SU-DHL-6 (cell line): Measurements from ENCODE around the gene MRFAP1.
"Not testable (repeated sequence)": the region's sequence is repeated elsewhere in the genome, so short reads cannot be mapped to it uniquely, and the experiment has no call there.

ENCODE experiments used
- H2AFZ ChIP-seq: fragments of 200-600 bp; sonication (generic); 2 replicates; pipeline ENCODE4 v1.6.1; 2014; ENCODE audit warnings: low read depth, mild to moderate bottlenecking, moderate library complexity, mixed read lengths, antibody characterized with exemption, low read length; ENCODE audit not compliant: severe bottlenecking
- H3F3A ChIP-seq: fragments of 200-600 bp; shearing (Covaris generic); 2 replicates; pipeline ENCODE4 v1.6.0; 2016; ENCODE audit warnings: antibody characterized with exemption, mild to moderate bottlenecking; ENCODE audit not compliant: insufficient read depth
- H3K27ac ChIP-seq: fragments of 200-600 bp; sonication (generic); 2 replicates; pipeline ENCODE4 v1.5.1; 2016; ENCODE audit warnings: low read depth, mild to moderate bottlenecking, low read length, moderate library complexity, mixed read lengths
- H3K27me3 ChIP-seq: fragments of 200-600 bp; sonication (generic), shearing (Covaris generic); 2 replicates; pipeline ENCODE4 v1.6.0; 2014; ENCODE audit warnings: mild to moderate bottlenecking, low read length
- H3K36me3 ChIP-seq: fragments of 200-600 bp; sonication (generic); 2 replicates; pipeline ENCODE4 v1.6.1; 2014; ENCODE audit warnings: mild to moderate bottlenecking, low read length, mixed read lengths
- H3K4me2 ChIP-seq: fragments of 300-600, 200-600 bp; shearing (Covaris generic), sonication (generic); 2 replicates; pipeline ENCODE4 v1.6.0; 2014; ENCODE audit warnings: low read length, low read depth, mild to moderate bottlenecking; ENCODE audit not compliant: poor library complexity, severe bottlenecking
- H3K4me3 ChIP-seq: fragments of 200-600 bp; sonication (generic); 2 replicates; pipeline ENCODE4 v1.5.1; 2014; ENCODE audit warnings: antibody characterized with exemption, low read length, mild to moderate bottlenecking, mixed read lengths; ENCODE audit not compliant: insufficient read depth, poor library complexity, severe bottlenecking
- H3K79me2 ChIP-seq: fragments of 200-600 bp; sonication (generic); 2 replicates; pipeline ENCODE4 v1.6.1; 2014; ENCODE audit warnings: mild to moderate bottlenecking, low read length, moderate library complexity; ENCODE audit not compliant: insufficient read depth
- H3K9ac ChIP-seq: fragments of 200-600 bp; sonication (generic); 2 replicates; pipeline ENCODE4 v1.7.0; 2014; ENCODE audit warnings: mild to moderate bottlenecking, low read length
- H3K9me2 ChIP-seq: fragments of 200-600 bp; sonication (generic); replicated peaks from 2 replicates; pipeline ENCODE4 v1.6.1; 2014; ENCODE audit warnings: low read length; ENCODE audit not compliant: insufficient read depth
- H3K9me3 ChIP-seq: fragments of 200-600 bp; sonication (generic); 2 replicates; pipeline ENCODE4 v1.6.1; 2014; ENCODE audit warnings: low read length, mixed read lengths; ENCODE audit not compliant: insufficient read depth
- H4K20me1 ChIP-seq: fragments of 200-600 bp; sonication (generic); 2 replicates; pipeline ENCODE4 v1.6.1; 2014; ENCODE audit warnings: low read depth, mild to moderate bottlenecking, antibody characterized with exemption, low read length, moderate library complexity, mixed read lengths
- EZH2phosphoT487 ChIP-seq: fragments of 200-600 bp; sonication (generic), shearing (Covaris generic); conservative IDR thresholded peaks from 2 replicates; pipeline ENCODE4 v1.6.1; 2018; ENCODE audit warnings: mild to moderate bottlenecking, antibody characterized with exemption, low read length, moderate library complexity, mixed read lengths
- TF ChIP-seq, protein P1 (sequence below): fragments of 200-600 bp; sonication (generic); IDR thresholded peaks from one replicate; pipeline ENCODE4 v1.5.1; 2017; ENCODE audit warnings: antibody characterized with exemption, mild to moderate bottlenecking, low read length, moderate library complexity; ENCODE audit not compliant: insufficient read depth, poor library complexity, severe bottlenecking

MRFAP1 gene

DNA sequence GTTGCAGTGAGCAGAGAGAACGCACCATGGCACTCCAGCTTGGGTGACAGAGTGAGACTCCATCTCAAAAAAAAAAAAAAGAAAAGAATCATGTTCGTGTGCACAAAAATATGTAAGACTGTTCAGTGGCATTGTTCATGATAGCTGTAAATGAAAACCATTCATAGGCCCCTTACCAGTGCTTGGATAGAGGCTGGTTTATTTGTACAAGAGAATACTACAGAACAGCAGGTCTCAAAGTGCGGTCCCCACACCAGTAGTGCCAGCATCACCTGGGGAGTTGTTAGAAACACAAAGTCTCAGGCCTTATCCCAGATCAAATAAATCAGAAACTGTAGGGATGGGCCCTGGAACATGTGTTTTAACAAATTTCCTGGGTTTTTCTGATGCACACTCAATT is 12.7 kb upstream of the MRFAP1 start:
- Histone ChIP-seq H3K36me3 (no peaks in the 10 kb centered on the region), H4K20me1 (no peaks in the 10 kb centered on the region), H3K4me2 (no peak overlapping the region), H3K27me3 (no peaks in the 10 kb centered on the region), H3K9ac (no peak overlapping the region), H3K79me2 (no peaks in the 10 kb centered on the region), H3F3A (no peaks in the 10 kb centered on the region), H3K27ac (no peak overlapping the region), H2AFZ (no peak overlapping the region), H3K4me3 (no peak overlapping the region), H3K9me3 (no peaks in the 10 kb centered on the region), H3K9me2 (no peaks in the 10 kb centered on the region)
- TF ChIP-seq EZH2phosphoT487 = no peak

DNA sequence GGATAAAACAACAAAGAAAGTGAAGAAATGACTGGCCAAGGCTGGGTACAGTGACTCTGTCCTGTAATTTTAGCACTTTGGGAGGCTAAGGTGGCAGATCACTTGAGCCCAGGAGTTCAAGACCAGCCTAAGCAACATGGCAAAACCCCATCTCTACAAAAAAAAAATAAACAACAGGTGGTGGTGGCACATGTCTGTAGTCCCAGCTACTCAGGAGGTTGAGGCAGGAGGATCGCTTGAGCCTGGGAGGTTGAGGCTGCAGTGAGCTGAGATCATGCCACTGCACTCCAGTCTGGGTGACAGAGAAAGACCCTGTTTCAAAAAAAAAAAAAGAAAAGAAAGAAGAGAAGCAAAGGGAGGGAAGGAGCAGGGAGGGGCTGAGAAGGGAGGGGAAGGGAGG is 12.0 kb upstream of the MRFAP1 start:
- not testable (repeated sequence) for H3K27ac ChIP-seq, H2AFZ ChIP-seq, H3K9me2 ChIP-seq, H3F3A ChIP-seq, H3K4me2 ChIP-seq, H3K9me3 ChIP-seq, H3K27me3 ChIP-seq, H3K9ac ChIP-seq, H3K4me3 ChIP-seq, H3K36me3 ChIP-seq, H4K20me1 ChIP-seq, H3K79me2 ChIP-seq

DNA sequence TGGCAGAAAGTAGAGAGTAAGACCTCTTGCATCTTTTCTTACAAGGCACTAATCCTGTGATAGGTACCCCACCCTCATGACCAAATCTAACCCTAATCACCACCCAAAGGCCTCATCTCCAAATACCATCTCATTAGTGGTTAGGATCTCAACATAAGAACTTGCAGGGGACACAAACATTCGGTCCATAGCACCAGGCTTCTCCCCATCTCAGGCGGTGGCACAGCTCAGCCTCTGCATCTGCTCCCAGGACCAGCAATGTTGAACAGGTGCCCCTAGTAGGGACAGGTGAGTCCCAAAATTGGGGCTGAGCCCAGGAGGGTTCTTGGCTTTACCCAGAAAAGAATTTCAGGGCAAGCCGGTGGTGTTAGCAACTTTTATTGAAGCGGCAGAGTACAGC is 8.4 kb upstream of the MRFAP1 start:
- Histone ChIP-seq H3K27me3 (no peaks in the 10 kb centered on the region), H3K9ac (no peak overlapping the region)
- TF ChIP-seq EZH2phosphoT487 = no peak

DNA sequence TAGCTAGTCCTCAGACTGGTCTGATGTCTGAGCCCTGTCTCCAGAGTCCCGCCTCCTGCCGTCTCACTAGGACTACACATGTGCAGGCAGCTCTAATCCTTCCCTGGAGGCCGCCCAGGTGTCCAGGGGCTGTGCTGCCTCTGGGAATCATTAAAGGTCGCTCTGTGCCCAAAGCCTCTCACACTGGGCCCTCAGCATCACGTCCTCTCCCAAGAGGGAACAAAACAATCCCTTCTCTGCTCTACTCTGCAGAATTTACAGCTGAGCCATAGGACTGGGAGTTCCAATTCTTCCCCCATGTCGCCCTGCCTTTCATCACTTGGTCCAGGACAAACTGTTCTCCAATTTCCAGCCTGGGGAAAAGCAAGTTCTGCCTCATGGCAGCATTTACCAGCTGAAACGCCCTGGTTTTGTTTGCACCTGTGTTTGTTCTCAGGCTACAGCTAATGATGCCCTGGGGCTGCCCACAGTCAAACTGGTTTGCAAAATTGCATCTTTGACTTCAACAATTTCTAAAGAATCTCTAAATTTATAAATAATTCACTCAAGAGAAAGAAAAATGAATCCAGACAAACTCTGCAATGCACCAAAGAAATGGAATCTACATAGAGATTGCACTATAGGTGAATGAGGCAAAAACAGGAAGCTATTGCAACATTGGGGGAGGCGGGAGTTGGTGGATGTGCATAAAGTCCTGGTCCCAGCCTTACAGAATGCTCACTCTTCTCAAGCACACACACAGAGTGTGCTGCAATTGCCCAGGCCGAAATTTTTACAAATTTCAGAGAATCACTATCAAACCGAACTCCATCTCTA is 7.2 kb upstream of the MRFAP1 start:
- no peak overlapping the region for H3K27ac ChIP-seq
- H3F3A ChIP-seq = no peaks in the 10 kb centered on the region
- no peaks in the 10 kb centered on the region for H3K36me3 ChIP-seq
- no peak overlapping the region for H2AFZ ChIP-seq
- no peak overlapping the region for H3K4me2 ChIP-seq
- no peaks in the 10 kb centered on the region for H3K9me2 ChIP-seq
- no peaks in the 10 kb centered on the region for H3K27me3 ChIP-seq
- H3K4me3 ChIP-seq = no peak overlapping the region
- no peaks in the 10 kb centered on the region for H4K20me1 ChIP-seq
- TF ChIP-seq EZH2phosphoT487 = no peak
- TF ChIP-seq, protein P1, sequence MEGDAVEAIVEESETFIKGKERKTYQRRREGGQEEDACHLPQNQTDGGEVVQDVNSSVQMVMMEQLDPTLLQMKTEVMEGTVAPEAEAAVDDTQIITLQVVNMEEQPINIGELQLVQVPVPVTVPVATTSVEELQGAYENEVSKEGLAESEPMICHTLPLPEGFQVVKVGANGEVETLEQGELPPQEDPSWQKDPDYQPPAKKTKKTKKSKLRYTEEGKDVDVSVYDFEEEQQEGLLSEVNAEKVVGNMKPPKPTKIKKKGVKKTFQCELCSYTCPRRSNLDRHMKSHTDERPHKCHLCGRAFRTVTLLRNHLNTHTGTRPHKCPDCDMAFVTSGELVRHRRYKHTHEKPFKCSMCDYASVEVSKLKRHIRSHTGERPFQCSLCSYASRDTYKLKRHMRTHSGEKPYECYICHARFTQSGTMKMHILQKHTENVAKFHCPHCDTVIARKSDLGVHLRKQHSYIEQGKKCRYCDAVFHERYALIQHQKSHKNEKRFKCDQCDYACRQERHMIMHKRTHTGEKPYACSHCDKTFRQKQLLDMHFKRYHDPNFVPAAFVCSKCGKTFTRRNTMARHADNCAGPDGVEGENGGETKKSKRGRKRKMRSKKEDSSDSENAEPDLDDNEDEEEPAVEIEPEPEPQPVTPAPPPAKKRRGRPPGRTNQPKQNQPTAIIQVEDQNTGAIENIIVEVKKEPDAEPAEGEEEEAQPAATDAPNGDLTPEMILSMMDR = no peak
- H3K9me3 ChIP-seq = no peaks in the 10 kb centered on the region
- H3K79me2 ChIP-seq = no peaks in the 10 kb centered on the region
- no peak overlapping the region for H3K9ac ChIP-seq

More for the DNA sequence above, 8.4 kb upstream of the MRFAP1 start:
- Histone ChIP-seq H3F3A (no peaks in the 10 kb centered on the region), H3K4me3 (no peak overlapping the region), H2AFZ (no peak overlapping the region), H3K9me2 (no peaks in the 10 kb centered on the region), H3K79me2 (no peaks in the 10 kb centered on the region), H3K4me2 (no peak overlapping the region), H3K36me3 (no peaks in the 10 kb centered on the region), H3K9me3 (no peaks in the 10 kb centered on the region), H3K27ac (no peak overlapping the region), H4K20me1 (no peaks in the 10 kb centered on the region)

DNA sequence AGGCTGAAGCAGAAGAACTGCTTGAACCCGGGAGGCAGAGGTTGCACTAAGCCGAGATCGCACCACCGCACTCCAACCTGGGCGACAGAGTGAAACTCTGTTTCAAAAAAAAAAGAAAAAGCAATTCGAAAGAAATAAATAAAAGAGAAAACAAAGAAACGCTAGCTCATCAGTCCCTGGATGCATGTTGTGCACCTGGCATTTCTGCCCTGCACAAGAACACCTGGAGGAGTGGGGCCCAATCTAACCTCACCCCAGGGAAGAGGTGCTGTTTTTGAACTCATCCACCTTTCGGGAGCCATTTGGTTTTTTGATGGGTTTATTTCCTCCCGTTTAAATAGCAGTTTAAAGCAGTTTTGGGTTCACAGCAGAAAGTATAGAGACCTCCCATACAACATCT is 5.7 kb upstream of the MRFAP1 start:
- no peak overlapping the region for H3K4me3 ChIP-seq
- no peak overlapping the region for H3K27ac ChIP-seq
- no peaks in the 10 kb centered on the region for H3F3A ChIP-seq
- H3K36me3 ChIP-seq = no peaks in the 10 kb centered on the region
- H3K79me2 ChIP-seq = no peaks in the 10 kb centered on the region
- no peaks in the 10 kb centered on the region for H3K27me3 ChIP-seq
- no peaks in the 10 kb centered on the region for H4K20me1 ChIP-seq
- no peak overlapping the region for H2AFZ ChIP-seq
- TF ChIP-seq, protein P1 = no peak
- no peak for TF ChIP-seq EZH2phosphoT487
- no peak overlapping the region for H3K4me2 ChIP-seq
- H3K9me3 ChIP-seq = no peaks in the 10 kb centered on the region
- H3K9ac ChIP-seq = no peak overlapping the region
- H3K9me2 ChIP-seq = no peaks in the 10 kb centered on the region
